Activated naive CD8-positive, alpha-beta T cell (primary cell): Measurements from ENCODE around the gene ATXN2.
"Not testable (repeated sequence)": the region's sequence is repeated elsewhere in the genome, so short reads cannot be mapped to it uniquely, and the experiment has no call there.

Source experiments
- H3K27ac Mint-ChIP-seq: one replicate; pipeline ENCODE4 v1.8.0; 2021; ENCODE audit warnings: mixed read lengths
- H3K27me3 Mint-ChIP-seq: one replicate; pipeline ENCODE4 v1.8.0; 2021; ENCODE audit warnings: mixed read lengths
- H3K36me3 Mint-ChIP-seq: one replicate; pipeline ENCODE4 v1.8.0; 2021; ENCODE audit warnings: mixed read lengths
- H3K4me1 Mint-ChIP-seq: one replicate; pipeline ENCODE4 v1.8.0; 2021; ENCODE audit warnings: low read depth, mixed read lengths
- H3K4me3 Mint-ChIP-seq: one replicate; pipeline ENCODE4 v1.8.0; 2021; ENCODE audit warnings: mild to moderate bottlenecking, mixed read lengths
- H3K9me3 Mint-ChIP-seq: one replicate; pipeline ENCODE4 v1.8.0; 2021; ENCODE audit warnings: low read depth, mixed read lengths

Gene ATXN2

GRCh38 chr12:111586986-111587385, 12.1 kb downstream of the ATXN2 start:
- peaks cover 19% of the 10 kb centered on the region for H3K4me1 Mint-ChIP-seq
- H3K4me3 Mint-ChIP-seq, result no peak overlapping the region

GRCh38 chr12:111585690-111586089, 13.4 kb downstream of the ATXN2 start:
- Mint-ChIP-seq H3K27ac (no peak overlapping the region), H3K4me1 (peaks cover 18% of the 10 kb centered on the region), H3K36me3 (no peaks in the 10 kb centered on the region), H3K27me3 (no peaks in the 10 kb centered on the region), H3K9me3 (no peaks in the 10 kb centered on the region), H3K4me3 (no peak overlapping the region)

More at GRCh38 chr12:111586986-111587385, 12.1 kb downstream of the ATXN2 start:
- Mint-ChIP-seq H3K27ac (no peak overlapping the region), H3K27me3 (no peaks in the 10 kb centered on the region), H3K36me3 (no peaks in the 10 kb centered on the region), H3K9me3 (no peaks in the 10 kb centered on the region)

DNA sequence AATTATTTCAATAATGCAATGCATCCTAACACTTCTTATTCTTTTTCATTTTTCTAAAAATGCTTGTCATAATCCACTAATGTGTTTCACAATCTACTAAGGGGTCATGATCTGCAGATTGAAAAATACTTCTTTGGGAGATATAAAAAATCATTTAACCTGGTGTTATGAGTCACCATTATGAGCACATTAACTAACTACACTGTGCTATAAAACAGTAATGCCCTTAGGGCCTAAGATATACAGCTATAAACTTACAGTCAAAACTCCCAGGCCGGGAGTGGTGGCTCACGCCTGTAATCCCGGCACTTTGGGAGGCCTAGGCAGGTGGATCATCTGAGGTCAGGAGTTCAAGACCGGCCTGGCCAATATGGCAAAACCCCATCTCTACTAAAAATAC, 14.2 kb downstream of the ATXN2 start:
- Mint-ChIP-seq H3K27ac (no peak overlapping the region), H3K27me3 (no peaks in the 10 kb centered on the region), H3K9me3 (no peaks in the 10 kb centered on the region), H3K36me3 (no peaks in the 10 kb centered on the region), H3K4me1 (peaks cover 18% of the 10 kb centered on the region), H3K4me3 (no peak overlapping the region)

DNA sequence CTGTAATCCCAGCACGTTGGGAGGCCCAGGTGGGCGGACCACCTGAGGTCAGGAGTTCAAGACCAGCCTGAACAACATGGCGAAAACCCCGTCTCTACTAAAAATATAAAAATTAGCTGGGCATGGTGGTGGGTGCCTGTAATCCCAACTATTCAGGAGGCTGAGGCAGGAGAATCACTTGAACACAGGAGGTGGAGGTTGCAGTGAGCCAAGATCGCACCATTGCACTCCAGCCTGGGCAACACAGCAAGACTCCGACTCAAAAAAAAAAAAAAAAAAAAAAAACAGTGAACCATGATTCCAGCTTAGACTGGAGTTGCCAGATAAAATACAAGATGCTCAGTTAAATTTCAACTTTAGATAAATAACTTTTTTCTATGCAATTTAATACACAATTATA, 15.6 kb downstream of the ATXN2 start:
- not testable (repeated sequence) for H3K9me3 Mint-ChIP-seq

GRCh38 chr12:111582133-111582747, 16.9 kb downstream of the ATXN2 start:
- Mint-ChIP-seq H3K36me3 (no peaks in the 10 kb centered on the region), H3K9me3 (no peaks in the 10 kb centered on the region), H3K27ac (no peak overlapping the region), H3K4me3 (no peak overlapping the region), H3K4me1 (peaks cover 19% of the 10 kb centered on the region), H3K27me3 (no peaks in the 10 kb centered on the region)

More for the DNA sequence above, 15.6 kb downstream of the ATXN2 start:
- not testable (repeated sequence) for H3K27me3 Mint-ChIP-seq, H3K27ac Mint-ChIP-seq, H3K4me3 Mint-ChIP-seq, H3K36me3 Mint-ChIP-seq
- H3K4me1 Mint-ChIP-seq, result peaks cover 17% of the 10 kb centered on the region

DNA sequence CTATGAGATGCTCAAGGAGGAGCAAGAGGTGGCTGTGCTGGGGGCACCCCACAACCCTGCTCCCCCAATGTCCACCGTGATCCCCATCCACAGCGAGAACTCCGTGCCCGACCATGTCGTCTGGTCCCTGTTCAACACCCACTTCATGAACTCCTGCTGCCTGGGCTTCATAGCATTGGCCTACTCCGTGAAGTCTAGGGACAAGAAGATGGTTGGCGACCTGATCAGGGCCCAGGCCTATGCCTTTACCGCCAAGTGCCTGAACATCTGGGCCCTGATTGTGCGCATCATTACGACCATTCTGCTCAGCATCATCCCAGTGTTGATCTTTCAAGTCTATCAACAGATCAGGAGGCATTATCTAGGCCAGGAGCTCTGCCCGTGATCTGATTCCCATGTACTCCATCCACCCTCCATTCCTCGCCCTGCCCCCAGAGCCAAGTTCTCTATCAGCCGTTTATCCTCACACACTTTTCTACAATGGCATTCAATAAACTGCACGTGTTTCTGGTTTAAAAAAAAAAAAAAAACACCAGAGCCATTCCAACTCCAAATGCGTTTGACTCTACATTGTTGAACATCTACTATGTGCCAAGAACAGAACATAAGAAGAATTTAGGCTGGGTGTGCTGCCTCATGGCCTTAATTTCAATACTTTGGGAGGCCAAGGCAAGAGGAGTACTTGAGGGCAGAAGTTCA, 17.5 kb downstream of the ATXN2 start:
- peaks cover 15% of the 10 kb centered on the region for H3K4me1 Mint-ChIP-seq
- no peaks in the 10 kb centered on the region for H3K9me3 Mint-ChIP-seq
- H3K4me3 Mint-ChIP-seq, result no peak overlapping the region
- no peaks in the 10 kb centered on the region for H3K36me3 Mint-ChIP-seq
- H3K27me3 Mint-ChIP-seq, result no peaks in the 10 kb centered on the region
- H3K27ac Mint-ChIP-seq, result no peak overlapping the region

- no peaks in the 10 kb centered on the region for H3K9me3 Mint-ChIP-seq
- no peaks in the 10 kb centered on the region for H3K36me3 Mint-ChIP-seq
- no peak overlapping the region for H3K27ac Mint-ChIP-seq
These were observed 18.4 kb downstream of the ATXN2 start for GRCh38 chr12:111580737-111581136.

GRCh38 chr12:111580119-111580425, 19.0 kb downstream of the ATXN2 start:
- Mint-ChIP-seq H3K4me1 (peaks cover 16% of the 10 kb centered on the region), H3K36me3 (no peaks in the 10 kb centered on the region), H3K4me3 (no peak overlapping the region), H3K27me3 (no peaks in the 10 kb centered on the region), H3K9me3 (no peaks in the 10 kb centered on the region), H3K27ac (no peak overlapping the region)

More at GRCh38 chr12:111580737-111581136, 18.4 kb downstream of the ATXN2 start:
- Mint-ChIP-seq H3K4me3 (no peak overlapping the region), H3K27me3 (no peaks in the 10 kb centered on the region), H3K4me1 (peaks cover 15% of the 10 kb centered on the region)

GRCh38 chr12:111578971-111579340, 20.2 kb downstream of the ATXN2 start:
- Mint-ChIP-seq H3K27ac (no peak overlapping the region), H3K4me1 (peaks cover 15% of the 10 kb centered on the region), H3K27me3 (no peaks in the 10 kb centered on the region), H3K9me3 (no peaks in the 10 kb centered on the region), H3K4me3 (no peak overlapping the region), H3K36me3 (no peaks in the 10 kb centered on the region)

DNA sequence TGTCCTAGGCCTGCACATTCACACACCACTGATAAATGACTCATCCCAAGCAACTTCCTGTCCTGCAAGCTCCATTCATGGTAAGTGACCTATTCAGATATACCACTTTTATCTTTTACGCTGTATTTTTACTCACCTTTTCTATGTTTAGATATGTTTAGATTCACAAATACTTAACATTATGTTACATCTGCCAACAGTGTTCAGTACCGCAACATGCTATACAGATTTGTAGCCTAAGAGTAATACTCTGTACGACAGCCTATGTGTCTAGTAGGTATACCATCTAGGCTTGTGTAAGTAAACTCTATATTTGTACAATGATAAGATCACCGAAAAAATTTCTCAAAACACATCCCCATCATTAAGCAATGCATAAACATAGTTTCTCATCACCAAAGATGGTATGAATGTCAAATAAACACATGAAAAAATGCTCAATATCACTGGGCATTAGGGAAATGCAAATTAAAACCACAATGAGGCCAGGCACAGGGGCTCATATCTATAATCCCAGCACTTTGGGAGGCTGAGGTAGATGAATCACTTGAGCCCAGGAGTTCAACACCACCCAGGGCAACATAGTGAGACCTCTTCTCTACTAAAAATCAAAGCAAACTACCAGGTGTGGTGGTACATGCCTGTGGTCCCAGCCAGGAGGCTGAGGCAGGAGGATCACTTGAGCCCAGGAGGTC, 20.7 kb downstream of the ATXN2 start:
- Mint-ChIP-seq H3K4me1 (peaks cover 16% of the 10 kb centered on the region), H3K27ac (no peak overlapping the region), H3K4me3 (no peak overlapping the region), H3K9me3 (no peaks in the 10 kb centered on the region), H3K27me3 (no peaks in the 10 kb centered on the region), H3K36me3 (no peaks in the 10 kb centered on the region)

GRCh38 chr12:111574797-111575443, 24.2 kb downstream of the ATXN2 start:
- Mint-ChIP-seq H3K36me3 (peaks cover 2% of the 10 kb centered on the region), H3K4me1 (peaks cover 24% of the 10 kb centered on the region), H3K27me3 (no peaks in the 10 kb centered on the region), H3K4me3 (no peak overlapping the region), H3K9me3 (no peaks in the 10 kb centered on the region), H3K27ac (no peak overlapping the region)

- H3K4me1 Mint-ChIP-seq, result peaks cover 29% of the 10 kb centered on the region
- peaks cover 2% of the 10 kb centered on the region for H3K36me3 Mint-ChIP-seq
- H3K27ac Mint-ChIP-seq, result no peak overlapping the region
- no peaks in the 10 kb centered on the region for H3K9me3 Mint-ChIP-seq
- H3K4me3 Mint-ChIP-seq, result no peak overlapping the region
- no peaks in the 10 kb centered on the region for H3K27me3 Mint-ChIP-seq
These were observed 25.6 kb downstream of the ATXN2 start for GRCh38 chr12:111573476-111573875.

DNA sequence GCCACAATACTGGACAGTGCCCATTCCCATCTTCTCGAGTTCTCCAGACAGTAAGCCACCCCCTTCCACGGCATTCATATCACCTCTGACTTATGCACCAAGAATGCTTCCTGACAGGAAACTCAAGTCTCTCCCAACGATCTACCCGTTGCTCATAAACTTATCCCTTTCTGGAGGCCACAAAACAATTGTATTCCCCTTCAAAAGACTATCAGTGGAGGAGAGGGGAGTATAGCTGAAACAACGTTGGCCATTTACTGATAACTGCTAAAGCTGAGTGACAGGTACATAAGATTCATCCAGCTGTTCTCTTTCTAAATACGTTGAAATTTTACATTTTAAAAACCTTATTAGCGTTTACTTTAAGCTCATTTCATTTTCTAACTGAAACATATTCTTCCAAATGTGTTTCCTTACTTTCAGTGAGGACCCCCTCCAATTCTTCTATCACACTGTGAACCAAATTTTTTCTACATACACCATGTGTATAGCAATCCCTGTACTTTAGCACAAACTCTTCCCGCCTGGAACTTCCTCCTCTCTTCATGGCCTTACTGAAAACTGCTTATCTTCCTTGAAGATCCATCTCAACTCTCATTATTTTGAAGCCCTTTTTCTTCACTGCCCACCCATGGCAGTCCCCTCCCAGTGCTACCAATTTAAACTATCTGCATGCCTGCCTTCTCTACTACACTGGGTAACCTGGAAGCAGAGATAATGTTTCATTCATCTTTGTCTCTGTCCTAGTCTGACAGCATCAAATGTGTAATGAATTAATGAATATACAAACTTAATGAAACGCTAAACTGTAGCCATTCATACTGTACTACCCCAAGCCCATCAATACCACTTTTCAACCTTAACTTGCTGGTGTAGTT, 28.8 kb downstream of the ATXN2 start:
- peaks cover 26% of the 10 kb centered on the region for H3K4me1 Mint-ChIP-seq
- H3K36me3 Mint-ChIP-seq, result peaks cover 2% of the 10 kb centered on the region
- no peak overlapping the region for H3K27ac Mint-ChIP-seq
- H3K4me3 Mint-ChIP-seq, result no peak overlapping the region
- no peaks in the 10 kb centered on the region for H3K27me3 Mint-ChIP-seq
- no peaks in the 10 kb centered on the region for H3K9me3 Mint-ChIP-seq

DNA sequence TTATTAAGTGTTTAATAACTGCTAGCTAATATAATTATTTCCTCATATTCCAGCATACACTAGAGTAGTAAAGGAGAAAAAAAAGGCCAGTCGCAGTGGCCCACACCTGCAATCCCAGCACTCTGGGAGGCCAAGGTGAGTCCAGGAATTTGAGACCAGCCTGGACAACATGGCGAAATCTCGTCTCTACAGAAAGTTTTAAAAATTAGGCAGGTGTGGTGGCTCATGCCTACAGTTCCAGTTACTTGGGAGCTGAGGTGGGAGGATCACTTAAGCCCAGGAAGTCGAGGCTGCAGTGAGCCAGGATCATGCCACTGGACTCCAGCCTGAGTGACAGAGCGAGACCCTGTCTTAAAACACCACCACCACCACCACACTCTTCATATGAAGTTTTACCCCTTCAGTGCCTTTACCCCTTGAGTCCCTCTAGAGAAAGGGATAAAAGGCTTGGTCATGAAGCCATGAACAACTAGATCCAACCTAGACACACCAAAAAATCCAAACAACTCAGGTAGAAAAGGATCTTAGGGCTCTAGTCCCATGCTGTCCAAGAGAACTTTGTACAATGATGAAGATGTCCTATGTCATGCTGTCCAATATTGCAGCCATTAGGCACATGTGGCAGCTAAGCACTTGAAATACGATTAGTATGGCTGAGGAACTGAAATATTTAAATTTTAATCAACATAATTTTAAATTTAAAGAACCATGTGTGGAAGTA, 29.6 kb downstream of the ATXN2 start:
- no peak overlapping the region for H3K27ac Mint-ChIP-seq
- H3K4me1 Mint-ChIP-seq, result peaks cover 27% of the 10 kb centered on the region
- H3K27me3 Mint-ChIP-seq, result no peaks in the 10 kb centered on the region
- H3K9me3 Mint-ChIP-seq, result no peaks in the 10 kb centered on the region
- H3K36me3 Mint-ChIP-seq, result peaks cover 2% of the 10 kb centered on the region
- no peak overlapping the region for H3K4me3 Mint-ChIP-seq
